HepG2 (cell line): Measurements from ENCODE around the gene VEGFA. TPM values are rescaled to one million over a fixed set of nuclear protein-coding genes. Genes with fewer than 3 reads are reported as not detected.

Source experiments
- CBX5 ChIP-seq: sonication (generic); formaldehyde crosslinking; IDR thresholded peaks from 2 replicates; pipeline ENCODE4 v1.4.0; 2020; ENCODE audit warnings: missing genetic modification reagents, borderline replicate concordance
- DNMT1 ChIP-seq: sonication (generic); formaldehyde crosslinking; IDR thresholded peaks from 2 replicates; pipeline ENCODE4 v1.5.1; 2020; ENCODE audit warnings: mild to moderate bottlenecking, missing genetic modification reagents
- ETV5 ChIP-seq: IDR thresholded peaks from 2 replicates; pipeline ENCODE4 v1.6.1; 2018; ENCODE audit warnings: missing biosample characterization, missing genetic modification reagents, inconsistent platforms, borderline replicate concordance
- FOXA1 ChIP-seq, 2 experiments: fragments of 450-650 bp in 1 of 2; sonication (generic) in 1 of 2; formaldehyde crosslinking in 1 of 2; IDR thresholded peaks; 2 replicates each; pipeline versions ENCODE4 v1.4.0 to v1.6.1; 2016 to 2020; ENCODE audit warnings: missing genetic modification reagents in 1 of 2
- ISL2 ChIP-seq: sonication (generic); formaldehyde crosslinking; IDR thresholded peaks from 2 replicates; pipeline ENCODE4 v1.5.0; 2020; ENCODE audit warnings: missing genetic modification reagents
- MEIS1 ChIP-seq: sonication (generic); formaldehyde crosslinking; IDR thresholded peaks from 2 replicates; pipeline ENCODE4 v1.9.0; 2021; ENCODE audit warnings: mild to moderate bottlenecking, missing genetic modification reagents, moderate library complexity, borderline replicate concordance
- MIER3 ChIP-seq: IDR thresholded peaks from 2 replicates; pipeline ENCODE4 v1.6.1; 2016; ENCODE audit warnings: missing compliant biosample characterization, borderline replicate concordance
- MXD3 ChIP-seq: IDR thresholded peaks from 2 replicates; pipeline ENCODE4 v1.6.1; 2016; ENCODE audit warnings: mild to moderate bottlenecking, missing biosample characterization, missing genetic modification reagents
- MYNN ChIP-seq: sonication (generic); formaldehyde crosslinking; IDR thresholded peaks from 2 replicates; pipeline ENCODE4 v1.4.0; 2020; ENCODE audit warnings: mild to moderate bottlenecking, low read depth, missing genetic modification reagents
- RFXANK ChIP-seq: IDR thresholded peaks from 2 replicates; pipeline ENCODE4 v1.6.1; 2016
- SIX4 ChIP-seq: sonication (generic); formaldehyde crosslinking; IDR thresholded peaks from 2 replicates; pipeline ENCODE4 v1.4.0; 2020; ENCODE audit warnings: missing genetic modification reagents
- ZBTB1 ChIP-seq: sonication (generic); formaldehyde crosslinking; IDR thresholded peaks from 2 replicates; pipeline ENCODE4 v1.4.0; 2020; ENCODE audit warnings: missing genetic modification reagents, borderline replicate concordance
- ZNF20 ChIP-seq: sonication (generic); formaldehyde crosslinking; IDR thresholded peaks from 2 replicates; pipeline ENCODE4 v1.4.0; 2020; ENCODE audit warnings: mild to moderate bottlenecking, moderate library complexity, missing genetic modification reagents
- ZNF468 ChIP-seq: sonication (generic); formaldehyde crosslinking; IDR thresholded peaks from 2 replicates; pipeline ENCODE4 v1.8.0; 2022; ENCODE audit warnings: mild to moderate bottlenecking, moderate library complexity, missing genetic modification reagents
- ZNF841 ChIP-seq: sonication (generic); formaldehyde crosslinking; IDR thresholded peaks from 2 replicates; pipeline ENCODE4 v1.8.1; 2023; ENCODE audit warnings: missing genetic modification reagents, borderline replicate concordance
- ZNF883 ChIP-seq: sonication (generic); formaldehyde crosslinking; IDR thresholded peaks from 2 replicates; pipeline ENCODE4 v1.5.1; 2020; ENCODE audit warnings: mild to moderate bottlenecking, missing genetic modification reagents; ENCODE audit errors: not compliant biosample characterization
- ZSCAN29 ChIP-seq: sonication (generic); formaldehyde crosslinking; conservative IDR thresholded peaks from 2 replicates; pipeline ENCODE4 v1.4.0; 2020; ENCODE audit warnings: mild to moderate bottlenecking, missing genetic modification reagents
- polyA plus RNA-seq, 8 experiments: library from polyadenylated mRNA; depleted of rRNA in 3 of 8; stranded (reverse) in 7 of 8; unstranded in 1 of 8; fragments of >200 nt; fragmentation: Illumina TruSeq in 4 of 8; extraction: Trizol in 4 of 8; gene quantifications; 2 replicates each; pipeline versions ENCODE4 v1.2.1 to v1.2.3, GENCODE V29; 2011 to 2016; ENCODE audit warnings: low read depth in 4 of 8, missing spikeins in 1 of 8, mixed read lengths in 1 of 8; ENCODE audit not compliant: insufficient read depth in 1 of 8
- total RNA-seq, 5 experiments: library from RNA; depleted of rRNA; stranded (reverse); fragments of >200 nt; fragmentation: Illumina TruSeq; extraction: Trizol; gene quantifications; 2 replicates each; pipeline ENCODE4 v1.2.3, GENCODE V29; 2016; ENCODE audit warnings: low read depth in 1 of 5
- TF ChIP-seq, protein P1 (sequence below): IDR thresholded peaks from 2 replicates; pipeline ENCODE4 v1.6.1; 2016; ENCODE audit warnings: missing genetic modification reagents, missing compliant biosample characterization
- TF ChIP-seq, protein P2 (sequence below): IDR thresholded peaks from 2 replicates; pipeline ENCODE4 v1.6.1; 2016; ENCODE audit warnings: low read depth, missing genetic modification reagents, missing compliant biosample characterization
- TF ChIP-seq, protein P3 (sequence below): sonication (generic); formaldehyde crosslinking; IDR thresholded peaks from 2 replicates; pipeline ENCODE4 v1.4.0; 2020; ENCODE audit warnings: mild to moderate bottlenecking, missing genetic modification reagents

VEGFA gene
- total and polyA plus RNA-seq, 2 of the 13 experiments (the other 11 are each of a cell fraction or from before 2014, with no cell fraction given) = 68.1 to 629 TPM

DNA sequence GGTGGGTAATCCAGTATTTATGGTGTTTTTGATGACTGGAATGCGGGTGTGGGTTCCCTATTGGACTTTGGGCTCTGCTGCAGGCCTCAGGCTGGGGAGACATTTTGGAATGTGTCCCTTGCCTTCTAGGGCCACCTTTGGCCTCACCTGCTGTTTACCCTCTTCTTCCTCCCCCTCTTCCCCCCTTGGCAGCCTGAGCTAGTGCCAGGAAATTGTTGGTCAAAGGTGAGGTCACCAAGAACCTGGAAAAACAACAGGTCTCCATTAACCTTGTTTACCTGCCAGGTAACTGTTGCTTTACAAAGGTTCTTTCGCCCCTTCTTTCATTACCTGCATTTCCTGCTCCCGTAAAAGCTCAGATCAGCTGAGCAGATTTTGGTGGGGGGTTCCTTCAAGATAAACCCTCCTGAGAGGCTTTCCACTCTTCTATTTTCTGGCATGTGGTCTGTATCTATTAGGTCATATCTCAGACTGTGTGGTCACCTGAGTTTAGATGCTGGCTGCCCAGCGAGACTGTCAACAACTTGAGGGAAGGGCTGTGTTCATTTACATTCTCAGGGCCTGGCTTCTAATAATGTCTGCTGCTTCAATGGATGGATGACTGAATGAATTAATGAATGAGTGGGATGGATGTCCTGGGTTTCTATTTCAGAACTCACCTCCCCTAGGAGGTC lies 34.7 kb downstream of the VEGFA start (continued):
- TF ChIP-seq ETV5 (CRISPR knock-in tag) (peak; percentile 80), ZNF468 (CRISPR knock-in tag) (no peak), ZNF20 (CRISPR knock-in tag) (no peak), MEIS1 (CRISPR knock-in tag) (0 out of 2 replicates have a peak, but pooled peaks have one; percentile 30), MIER3 (CRISPR knock-in tag) (peak; percentile 36; the same call in 1 of the 2 replicates), ZSCAN29 (CRISPR knock-in tag) (peak; percentile 74), MYNN (CRISPR knock-in tag) (no peak), ZNF883 (no peak), FOXA1 (IDR thresholded peaks at IDR 0.05) (no peak), FOXA1 (CRISPR knock-in tag; IDR thresholded peaks at IDR 0.05) (peak; percentile 91), MXD3 (CRISPR knock-in tag) (no peak), SIX4 (CRISPR knock-in tag) (0 out of 2 replicates have a peak, but pooled peaks have one; percentile 40), CBX5 (CRISPR knock-in tag) (peak; percentile 22; the same call in 1 of the 2 replicates), ZBTB1 (CRISPR knock-in tag) (no peak), DNMT1 (CRISPR knock-in tag) (no peak), RFXANK (no peak), ZNF841 (CRISPR knock-in tag) (no peak), ISL2 (CRISPR knock-in tag) (peak; percentile 82)
- TF ChIP-seq, protein P1, sequence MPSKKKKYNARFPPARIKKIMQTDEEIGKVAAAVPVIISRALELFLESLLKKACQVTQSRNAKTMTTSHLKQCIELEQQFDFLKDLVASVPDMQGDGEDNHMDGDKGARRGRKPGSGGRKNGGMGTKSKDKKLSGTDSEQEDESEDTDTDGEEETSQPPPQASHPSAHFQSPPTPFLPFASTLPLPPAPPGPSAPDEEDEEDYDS = peak; percentile 35; the same call in 1 of the 2 replicates
- TF ChIP-seq, protein P2, sequence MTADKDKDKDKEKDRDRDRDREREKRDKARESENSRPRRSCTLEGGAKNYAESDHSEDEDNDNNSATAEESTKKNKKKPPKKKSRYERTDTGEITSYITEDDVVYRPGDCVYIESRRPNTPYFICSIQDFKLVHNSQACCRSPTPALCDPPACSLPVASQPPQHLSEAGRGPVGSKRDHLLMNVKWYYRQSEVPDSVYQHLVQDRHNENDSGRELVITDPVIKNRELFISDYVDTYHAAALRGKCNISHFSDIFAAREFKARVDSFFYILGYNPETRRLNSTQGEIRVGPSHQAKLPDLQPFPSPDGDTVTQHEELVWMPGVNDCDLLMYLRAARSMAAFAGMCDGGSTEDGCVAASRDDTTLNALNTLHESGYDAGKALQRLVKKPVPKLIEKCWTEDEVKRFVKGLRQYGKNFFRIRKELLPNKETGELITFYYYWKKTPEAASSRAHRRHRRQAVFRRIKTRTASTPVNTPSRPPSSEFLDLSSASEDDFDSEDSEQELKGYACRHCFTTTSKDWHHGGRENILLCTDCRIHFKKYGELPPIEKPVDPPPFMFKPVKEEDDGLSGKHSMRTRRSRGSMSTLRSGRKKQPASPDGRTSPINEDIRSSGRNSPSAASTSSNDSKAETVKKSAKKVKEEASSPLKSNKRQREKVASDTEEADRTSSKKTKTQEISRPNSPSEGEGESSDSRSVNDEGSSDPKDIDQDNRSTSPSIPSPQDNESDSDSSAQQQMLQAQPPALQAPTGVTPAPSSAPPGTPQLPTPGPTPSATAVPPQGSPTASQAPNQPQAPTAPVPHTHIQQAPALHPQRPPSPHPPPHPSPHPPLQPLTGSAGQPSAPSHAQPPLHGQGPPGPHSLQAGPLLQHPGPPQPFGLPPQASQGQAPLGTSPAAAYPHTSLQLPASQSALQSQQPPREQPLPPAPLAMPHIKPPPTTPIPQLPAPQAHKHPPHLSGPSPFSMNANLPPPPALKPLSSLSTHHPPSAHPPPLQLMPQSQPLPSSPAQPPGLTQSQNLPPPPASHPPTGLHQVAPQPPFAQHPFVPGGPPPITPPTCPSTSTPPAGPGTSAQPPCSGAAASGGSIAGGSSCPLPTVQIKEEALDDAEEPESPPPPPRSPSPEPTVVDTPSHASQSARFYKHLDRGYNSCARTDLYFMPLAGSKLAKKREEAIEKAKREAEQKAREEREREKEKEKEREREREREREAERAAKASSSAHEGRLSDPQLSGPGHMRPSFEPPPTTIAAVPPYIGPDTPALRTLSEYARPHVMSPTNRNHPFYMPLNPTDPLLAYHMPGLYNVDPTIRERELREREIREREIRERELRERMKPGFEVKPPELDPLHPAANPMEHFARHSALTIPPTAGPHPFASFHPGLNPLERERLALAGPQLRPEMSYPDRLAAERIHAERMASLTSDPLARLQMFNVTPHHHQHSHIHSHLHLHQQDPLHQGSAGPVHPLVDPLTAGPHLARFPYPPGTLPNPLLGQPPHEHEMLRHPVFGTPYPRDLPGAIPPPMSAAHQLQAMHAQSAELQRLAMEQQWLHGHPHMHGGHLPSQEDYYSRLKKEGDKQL (CRISPR knock-in tag) = peak; percentile 32; the same call in 1 of the 2 replicates
- TF ChIP-seq, protein P3, sequence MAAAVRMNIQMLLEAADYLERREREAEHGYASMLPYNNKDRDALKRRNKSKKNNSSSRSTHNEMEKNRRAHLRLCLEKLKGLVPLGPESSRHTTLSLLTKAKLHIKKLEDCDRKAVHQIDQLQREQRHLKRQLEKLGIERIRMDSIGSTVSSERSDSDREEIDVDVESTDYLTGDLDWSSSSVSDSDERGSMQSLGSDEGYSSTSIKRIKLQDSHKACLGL (CRISPR knock-in tag) = no peak
